DND-41 (cell line): Measurements from ENCODE around the gene P2RY8.

ENCODE experiments used
- ATAC-seq: fragments of 200-7000 bp; cut with Tn5 transposase; 3 replicates; pipeline ENCODE4 v1.9.1; 2021; ENCODE audit warnings: low read depth; ENCODE audit not compliant: insufficient read depth
- DNase-seq: peaks from one replicate; pipeline ENCODE4 v3.0.0-alpha.2; 2020
- H2AFZ ChIP-seq: 2 replicates; pipeline ENCODE4 v1.6.0; 2012; ENCODE audit warnings: low read depth, low read length
- H3K27ac ChIP-seq: 2 replicates; pipeline ENCODE4 v1.5.1; 2012; ENCODE audit warnings: low read length, inconsistent platforms
- H3K27me3 ChIP-seq: fragments of 200-600 bp; sonication (generic); 2 replicates; pipeline ENCODE4 v1.6.0; 2012; ENCODE audit warnings: low read length, mild to moderate bottlenecking, inconsistent platforms; ENCODE audit not compliant: insufficient read depth, poor library complexity
- H3K36me3 ChIP-seq: 2 replicates; pipeline ENCODE4 v1.5.1; 2012; ENCODE audit warnings: low read length, inconsistent platforms; ENCODE audit not compliant: insufficient read depth
- H3K4me1 ChIP-seq: 2 replicates; pipeline ENCODE4 v1.5.1; 2012; ENCODE audit warnings: mild to moderate bottlenecking, low read length; ENCODE audit not compliant: insufficient read depth
- H3K4me2 ChIP-seq: 2 replicates; pipeline ENCODE4 v1.6.0; 2012; ENCODE audit warnings: mild to moderate bottlenecking, moderate library complexity, low read length, inconsistent platforms; ENCODE audit not compliant: insufficient read depth
- H3K4me3 ChIP-seq, 2 experiments: fragments of 200-600 bp in 1 of 2; shearing (Covaris generic) in 1 of 2; 2 replicates each; pipeline ENCODE4 v1.5.1; 2012 to 2016; ENCODE audit warnings: inconsistent platforms in 2 of 2, low read length in 2 of 2, mild to moderate bottlenecking in 2 of 2, low read depth in 1 of 2, moderate library complexity in 1 of 2
- H3K79me2 ChIP-seq: 2 replicates; pipeline ENCODE4 v1.6.0; 2012; ENCODE audit warnings: low read length, inconsistent platforms; ENCODE audit not compliant: insufficient read depth
- H3K9ac ChIP-seq: 2 replicates; pipeline ENCODE4 v1.6.0; 2012; ENCODE audit warnings: low read depth, mild to moderate bottlenecking, inconsistent platforms, low read length, moderate library complexity
- H3K9me3 ChIP-seq: 2 replicates; pipeline ENCODE4 v1.5.1; 2012; ENCODE audit warnings: low read length, moderate library complexity, mild to moderate bottlenecking, inconsistent platforms; ENCODE audit not compliant: insufficient read depth, severe bottlenecking
- H4K20me1 ChIP-seq: 2 replicates; pipeline ENCODE4 v1.6.0; 2012; ENCODE audit warnings: low read length; ENCODE audit not compliant: insufficient read depth
- CTCF ChIP-seq: IDR thresholded peaks from 2 replicates; pipeline ENCODE4 v1.5.1; 2012; ENCODE audit warnings: borderline replicate concordance, low read length, moderate library complexity, mild to moderate bottlenecking; ENCODE audit not compliant: poor library complexity, severe bottlenecking; ENCODE audit errors: extremely low read depth
- EZH2 ChIP-seq: IDR thresholded peaks from 3 replicates; pipeline ENCODE4 v1.6.1; 2012; ENCODE audit warnings: borderline replicate concordance, low read depth, mild to moderate bottlenecking, moderate library complexity, low read length, inconsistent platforms; ENCODE audit not compliant: severe bottlenecking

The P2RY8 gene

GRCh38 chrX:1423215-1423614 is 113.8 kb downstream of the P2RY8 start:
- H3K27me3 ChIP-seq = no peaks in the 10 kb centered on the region
- no peak for DNase-seq
- no peak overlapping the region; a peak in 1 of 4 replicates for H3K4me3 ChIP-seq

GRCh38 chrX:1422135-1422465 is 114.9 kb downstream of the P2RY8 start:
- H3K4me3 ChIP-seq = no peak overlapping the region
- no peak overlapping the region for H3K4me2 ChIP-seq
- TF ChIP-seq CTCF (no peak), EZH2 (no peak)
- no peak for ATAC-seq
- no peaks in the 10 kb centered on the region for H3K4me1 ChIP-seq
- no peak overlapping the region for H3K27ac ChIP-seq
- peaks cover 11% of the 10 kb centered on the region for H4K20me1 ChIP-seq
- H3K9me3 ChIP-seq = peaks cover 31% of the 10 kb centered on the region
- H2AFZ ChIP-seq = no peak overlapping the region
- H3K36me3 ChIP-seq = peaks cover 84% of the 10 kb centered on the region
- no peak for DNase-seq
- no peak overlapping the region for H3K9ac ChIP-seq
- H3K79me2 ChIP-seq = no peaks in the 10 kb centered on the region
- H3K27me3 ChIP-seq = no peaks in the 10 kb centered on the region

More at GRCh38 chrX:1423215-1423614, 113.8 kb downstream of the P2RY8 start:
- TF ChIP-seq EZH2 (no peak), CTCF (no peak)
- no peak overlapping the region for H3K27ac ChIP-seq
- H3K79me2 ChIP-seq = no peaks in the 10 kb centered on the region
- H3K4me2 ChIP-seq = no peak overlapping the region
- no peak overlapping the region for H3K9ac ChIP-seq
- no peak for ATAC-seq
- H2AFZ ChIP-seq = no peak overlapping the region
- H3K36me3 ChIP-seq = peaks cover 82% of the 10 kb centered on the region
- H3K4me1 ChIP-seq = no peaks in the 10 kb centered on the region
- peaks cover 30% of the 10 kb centered on the region for H3K9me3 ChIP-seq
- H4K20me1 ChIP-seq = peaks cover 7% of the 10 kb centered on the region; the same call in 1 of the 2 replicates

GRCh38 chrX:1421433-1422134 is 115.4 kb downstream of the P2RY8 start:
- H2AFZ ChIP-seq = no peak overlapping the region
- peaks cover 31% of the 10 kb centered on the region for H3K9me3 ChIP-seq
- no peaks in the 10 kb centered on the region for H3K4me1 ChIP-seq
- ATAC-seq (no peak; the same call in 2 of the 3 replicates), DNase-seq (no peak)
- no peaks in the 10 kb centered on the region for H3K79me2 ChIP-seq
- H3K36me3 ChIP-seq = peaks cover 87% of the 10 kb centered on the region
- H3K4me2 ChIP-seq = no peak overlapping the region
- H4K20me1 ChIP-seq = peaks cover 14% of the 10 kb centered on the region
- H3K9ac ChIP-seq = no peak overlapping the region
- H3K27me3 ChIP-seq = no peaks in the 10 kb centered on the region
- TF ChIP-seq CTCF (no peak), EZH2 (no peak)
- no peak overlapping the region for H3K4me3 ChIP-seq
- H3K27ac ChIP-seq = no peak overlapping the region

GRCh38 chrX:1420371-1420770 is 116.6 kb downstream of the P2RY8 start:
- Histone ChIP-seq H3K4me3 (no peak overlapping the region), H3K9me3 (peaks cover 31% of the 10 kb centered on the region), H3K9ac (no peak overlapping the region)

More at GRCh38 chrX:1420371-1420770, 116.6 kb downstream of the P2RY8 start:
- Histone ChIP-seq H3K27me3 (no peaks in the 10 kb centered on the region), H3K79me2 (no peaks in the 10 kb centered on the region), H3K36me3 (peaks cover 86% of the 10 kb centered on the region), H3K4me2 (no peak overlapping the region), H3K4me1 (no peaks in the 10 kb centered on the region), H2AFZ (no peak overlapping the region), H4K20me1 (peaks cover 20% of the 10 kb centered on the region), H3K27ac (no peak overlapping the region)
- no peak for DNase-seq
- peak; percentile 10; the same call in 2 of the 3 replicates for ATAC-seq
- TF ChIP-seq EZH2 (no peak), CTCF (no peak)
